ENCODE measurements around the gene CPXM2.
A peak's percentile ranks its signal among the peaks of the same experiment; 100 is the strongest.

The CPXM2 gene

DNA sequence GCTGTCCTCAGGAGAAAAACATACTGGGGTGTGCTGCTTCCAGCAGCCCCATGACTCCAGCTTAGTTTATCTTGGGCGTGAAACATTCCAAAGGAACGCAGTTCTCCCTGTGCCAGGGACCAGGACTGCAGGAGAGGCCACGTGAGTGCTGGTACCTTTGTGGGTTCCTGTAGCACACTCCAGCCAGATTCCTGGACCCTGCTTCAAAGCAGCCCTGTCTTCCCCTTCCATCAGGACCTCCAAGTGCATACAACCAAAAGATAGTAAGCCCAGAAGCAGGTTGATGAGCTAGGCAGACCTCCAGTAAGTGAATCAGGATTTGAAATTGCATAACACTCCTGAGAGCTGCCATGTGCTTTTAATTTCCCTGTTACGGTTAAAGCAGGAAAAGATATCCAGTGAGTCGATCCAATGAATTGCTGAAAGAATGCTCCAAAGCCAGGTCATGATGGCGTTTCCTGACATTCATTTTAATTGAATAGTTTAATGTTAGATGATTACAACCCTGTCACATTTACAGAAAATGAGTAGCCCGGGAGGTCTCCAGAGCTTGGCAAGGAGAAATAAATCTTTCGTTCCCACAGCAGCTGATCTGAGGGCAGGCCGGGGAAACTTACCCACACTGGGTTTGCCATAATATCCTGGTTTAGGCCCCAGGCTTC, 38.9 kb upstream of the CPXM2 start:
- TF ChIP-seq, protein P1, sequence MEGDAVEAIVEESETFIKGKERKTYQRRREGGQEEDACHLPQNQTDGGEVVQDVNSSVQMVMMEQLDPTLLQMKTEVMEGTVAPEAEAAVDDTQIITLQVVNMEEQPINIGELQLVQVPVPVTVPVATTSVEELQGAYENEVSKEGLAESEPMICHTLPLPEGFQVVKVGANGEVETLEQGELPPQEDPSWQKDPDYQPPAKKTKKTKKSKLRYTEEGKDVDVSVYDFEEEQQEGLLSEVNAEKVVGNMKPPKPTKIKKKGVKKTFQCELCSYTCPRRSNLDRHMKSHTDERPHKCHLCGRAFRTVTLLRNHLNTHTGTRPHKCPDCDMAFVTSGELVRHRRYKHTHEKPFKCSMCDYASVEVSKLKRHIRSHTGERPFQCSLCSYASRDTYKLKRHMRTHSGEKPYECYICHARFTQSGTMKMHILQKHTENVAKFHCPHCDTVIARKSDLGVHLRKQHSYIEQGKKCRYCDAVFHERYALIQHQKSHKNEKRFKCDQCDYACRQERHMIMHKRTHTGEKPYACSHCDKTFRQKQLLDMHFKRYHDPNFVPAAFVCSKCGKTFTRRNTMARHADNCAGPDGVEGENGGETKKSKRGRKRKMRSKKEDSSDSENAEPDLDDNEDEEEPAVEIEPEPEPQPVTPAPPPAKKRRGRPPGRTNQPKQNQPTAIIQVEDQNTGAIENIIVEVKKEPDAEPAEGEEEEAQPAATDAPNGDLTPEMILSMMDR (IDR thresholded peaks at IDR 0.05; ENCODE audit: extremely low read depth, insufficient read depth, missing control alignments) = no peak
- no peak for DNase-seq (ENCODE audit: low spot score)
- in situ Hi-C loops (cut with MboI; ENCODE audit: low pct_unique_long_range_greater_than_20kb, low sequenced_read_pairs, unreplicated experiment) = no loop called here

DNA sequence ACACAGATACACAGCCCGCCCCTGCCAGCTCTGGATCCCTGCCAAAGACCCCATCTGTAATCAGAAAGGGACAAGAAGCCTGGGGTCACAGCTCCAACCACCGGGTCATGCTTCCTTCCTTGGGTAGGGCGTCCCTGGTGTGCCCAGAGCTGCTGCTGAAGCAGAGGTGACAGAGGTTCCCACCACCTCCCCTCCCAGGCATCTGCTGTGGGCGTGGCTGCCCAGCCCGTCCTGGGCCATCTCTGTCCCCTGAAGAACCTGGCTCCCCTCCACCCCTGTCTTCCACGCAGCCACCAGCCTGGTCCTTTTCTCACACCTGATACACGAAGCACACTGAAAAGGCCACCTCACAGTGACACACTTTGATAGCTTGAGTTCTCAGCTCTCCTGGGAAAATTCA, 38.2 kb upstream of the CPXM2 start:
- in situ Hi-C loops (cut with MboI; ENCODE audit: low pct_unique_long_range_greater_than_20kb, low sequenced_read_pairs, unreplicated experiment) = no loop called here
- TF ChIP-seq, protein P1 (IDR thresholded peaks at IDR 0.05; ENCODE audit: extremely low read depth, insufficient read depth, missing control alignments) = no peak
- no peak for DNase-seq (ENCODE audit: low spot score)

DNA sequence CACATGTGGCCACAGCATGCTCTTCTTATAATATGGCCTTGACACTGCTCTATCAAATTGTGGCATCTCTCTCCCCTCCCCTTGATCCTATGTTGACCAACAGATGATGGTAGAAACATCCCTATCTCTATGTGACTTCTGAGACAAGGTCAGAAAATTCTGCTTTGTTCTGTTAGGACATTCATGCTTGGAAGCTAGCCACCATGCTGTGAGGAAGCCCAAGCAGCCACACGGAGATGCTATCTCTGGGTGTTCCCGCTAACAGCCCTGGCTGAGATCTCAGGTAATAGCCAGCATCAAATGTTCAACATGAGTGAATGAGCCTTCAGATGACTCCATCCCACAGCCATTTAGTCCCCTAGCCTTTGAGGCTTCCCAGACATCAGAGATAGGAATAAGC, 36.8 kb upstream of the CPXM2 start:
- no peak for DNase-seq (ENCODE audit: low spot score)
- TF ChIP-seq, protein P1 (IDR thresholded peaks at IDR 0.05; ENCODE audit: extremely low read depth, insufficient read depth, missing control alignments) = no peak
- in situ Hi-C loops (cut with MboI; ENCODE audit: low pct_unique_long_range_greater_than_20kb, low sequenced_read_pairs, unreplicated experiment) = no loop called here

DNA sequence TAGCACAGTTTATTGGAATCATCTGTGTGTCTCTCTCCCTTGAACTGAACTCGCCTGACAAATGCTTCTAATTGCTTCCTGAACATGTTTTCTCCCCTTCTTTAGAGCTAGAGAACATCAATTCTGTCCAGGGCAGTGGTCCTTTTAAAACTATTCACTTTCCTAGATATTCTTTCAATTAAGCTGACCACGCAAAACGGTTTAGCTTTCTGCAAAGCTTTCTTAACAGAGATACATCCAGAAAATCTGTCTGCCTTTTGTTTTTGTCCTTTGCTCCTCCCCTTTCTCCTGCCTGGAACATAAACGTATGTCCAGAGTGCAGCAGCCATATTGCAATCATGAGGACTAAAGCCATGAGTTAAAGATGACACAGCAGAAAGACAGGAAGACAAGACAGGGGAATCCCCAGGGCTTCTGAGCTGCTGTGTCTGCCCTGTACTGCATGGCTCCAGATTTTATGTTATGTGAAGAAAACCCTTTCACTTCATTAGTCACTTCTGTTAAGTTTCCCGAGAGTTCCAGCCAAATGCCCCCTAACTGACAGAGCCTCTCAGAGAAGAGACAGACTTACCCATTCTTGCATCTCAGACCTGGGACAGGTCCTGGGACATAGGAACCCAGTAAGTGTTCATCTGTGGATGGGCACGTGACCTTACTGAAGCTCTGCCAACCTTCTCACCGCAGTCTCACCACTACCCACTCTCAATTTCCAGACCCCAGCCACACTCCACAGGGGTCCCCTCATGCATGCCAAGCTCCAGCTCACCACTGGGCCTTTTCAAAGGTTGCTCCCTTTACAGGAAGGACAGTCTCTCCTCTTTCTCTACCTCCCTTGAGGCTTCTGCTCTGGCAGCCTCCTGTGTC, 35.0 kb upstream of the CPXM2 start:
- TF ChIP-seq, protein P1 (IDR thresholded peaks at IDR 0.05; ENCODE audit: extremely low read depth, insufficient read depth, missing control alignments) = no peak

DNA sequence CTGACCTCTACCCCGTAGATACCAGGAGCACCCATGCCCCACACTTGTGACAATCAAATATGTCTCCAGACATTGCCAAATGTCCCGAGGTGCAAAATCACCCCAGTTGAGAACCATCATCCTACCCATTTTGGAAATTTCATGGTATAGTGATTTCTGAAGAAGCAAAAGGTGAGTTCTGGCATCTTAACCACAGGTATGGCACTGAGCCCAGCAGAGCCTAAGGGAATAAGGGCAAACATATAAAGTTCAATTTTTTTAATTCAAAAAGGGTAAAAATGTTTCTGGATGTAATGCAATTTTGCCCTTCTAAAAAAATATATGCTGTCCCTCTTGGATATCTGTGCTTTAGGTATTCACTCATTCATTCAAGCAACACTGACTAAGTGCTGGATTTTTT, 30.5 kb upstream of the CPXM2 start:
- in situ Hi-C loops (cut with MboI; ENCODE audit: low pct_unique_long_range_greater_than_20kb, low sequenced_read_pairs, unreplicated experiment) = no loop called here
- TF ChIP-seq, protein P1 (IDR thresholded peaks at IDR 0.05; ENCODE audit: extremely low read depth, insufficient read depth, missing control alignments) = no peak
- DNase-seq (ENCODE audit: low spot score) = no peak

More for the DNA sequence above, 35.0 kb upstream of the CPXM2 start:
- in situ Hi-C loops (cut with MboI; ENCODE audit: low pct_unique_long_range_greater_than_20kb, low sequenced_read_pairs, unreplicated experiment) = no loop called here
- peak; percentile 60 for DNase-seq (ENCODE audit: low spot score)

DNA sequence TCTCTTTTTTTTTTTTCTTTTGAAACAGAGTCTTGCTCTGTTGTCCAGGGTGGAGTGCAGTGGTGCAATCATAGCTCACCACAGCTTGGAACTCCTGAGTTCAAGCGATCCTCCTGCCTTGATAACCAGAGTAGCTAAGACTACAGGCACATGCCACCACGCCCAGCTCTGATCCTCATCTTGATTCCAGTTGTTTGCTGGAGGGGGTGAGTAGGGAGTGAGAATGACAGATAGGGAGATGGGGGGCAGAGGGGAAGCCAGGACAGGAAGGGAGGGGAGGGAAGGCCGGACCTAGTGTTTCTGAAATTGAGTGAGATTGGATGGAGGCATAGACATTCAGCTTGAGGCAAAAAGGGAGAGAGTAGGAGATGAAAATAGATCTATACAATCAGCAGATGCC, 25.2 kb upstream of the CPXM2 start:
- no peak for DNase-seq (ENCODE audit: low spot score)
- in situ Hi-C loops (cut with MboI; ENCODE audit: low pct_unique_long_range_greater_than_20kb, low sequenced_read_pairs, unreplicated experiment) = no loop called here
- TF ChIP-seq, protein P1 (IDR thresholded peaks at IDR 0.05; ENCODE audit: extremely low read depth, insufficient read depth, missing control alignments) = no peak

Measured in GM13977 (cell line).